ENCODE measurements around the gene ACIN1. TPM values are rescaled to one million over a fixed set of nuclear protein-coding genes. Genes with fewer than 3 reads are reported as not detected.
A peak's percentile ranks its signal among the peaks of the same experiment; 100 is the strongest.

The ACIN1 gene
- total and polyA plus RNA-seq, 9 of the 15 experiments (the other 6 are each of a cell fraction or from before 2014, with no cell fraction given) = 5.0 to 196 (median 129) TPM

DNA sequence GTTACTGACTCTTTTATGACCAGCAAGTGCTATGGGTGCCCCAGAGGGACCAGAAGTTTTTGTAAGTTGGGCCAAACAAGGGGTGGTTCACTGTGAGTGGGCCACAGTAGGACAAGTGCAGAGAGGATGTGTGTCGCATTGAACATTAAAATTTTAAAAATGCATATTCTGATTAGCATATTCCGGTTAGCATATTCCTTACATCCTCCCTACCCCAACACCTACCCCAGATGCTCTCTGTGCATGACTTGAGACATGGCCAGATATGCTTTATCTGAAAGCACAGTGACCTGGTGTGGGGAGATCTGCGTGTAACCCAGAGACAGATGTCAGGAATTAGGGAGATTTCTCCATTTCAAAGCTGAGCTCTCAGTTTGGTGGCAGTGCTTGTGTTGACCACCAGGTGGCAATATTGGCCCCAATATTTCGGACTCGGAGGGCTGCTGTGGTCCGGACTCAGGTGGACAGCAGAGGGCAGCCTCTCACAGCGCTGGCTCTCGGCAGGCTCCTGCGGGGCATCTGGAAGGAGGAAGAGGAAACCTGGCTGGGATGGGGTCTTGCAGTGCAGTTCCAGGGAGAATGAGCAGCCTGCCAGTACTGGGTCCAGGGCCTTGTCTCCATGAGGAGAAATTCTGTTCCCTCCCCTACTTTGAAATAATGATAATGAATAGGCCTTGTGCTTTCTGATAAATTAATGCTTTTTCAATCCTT is 25.8 kb upstream of the ACIN1 start (continued):
- TF ChIP-seq PTRF (tag; IDR thresholded peaks at IDR 0.05) (no peak), POLR2AphosphoS2 (IDR thresholded peaks at IDR 0.05; ENCODE audit: low read length) (no peak), ZNF263 (CRISPR knock-in tag; IDR thresholded peaks at IDR 0.05; ENCODE audit: borderline replicate concordance) (peak; percentile 33; the same call in 1 of the 2 replicates), HOXB6 (CRISPR knock-in tag; IDR thresholded peaks at IDR 0.05; ENCODE audit: borderline replicate concordance) (no peak), SRF (CRISPR knock-in tag; IDR thresholded peaks at IDR 0.05) (no peak), SMARCA5 (IDR thresholded peaks at IDR 0.05) (no peak), SMARCC2 (IDR thresholded peaks at IDR 0.05; ENCODE audit: low read depth) (no peak), KLF16 (IDR thresholded peaks at IDR 0.05) (peak; percentile 89), ZNF778 (CRISPR knock-in tag; IDR thresholded peaks at IDR 0.05) (no peak), MED1 (CRISPR knock-in tag; IDR thresholded peaks at IDR 0.05; ENCODE audit: borderline replicate concordance) (no peak), POLR2H (tag; IDR thresholded peaks at IDR 0.05; ENCODE audit: low read depth) (no peak), ESRRB (CRISPR knock-in tag; IDR thresholded peaks at IDR 0.05; ENCODE audit: borderline replicate concordance) (no peak), RHOXF2B (CRISPR knock-in tag; conservative IDR thresholded peaks at IDR 0.05) (no peak), ZNF316 (IDR thresholded peaks at IDR 0.05) (no peak), WHSC1 (IDR thresholded peaks at IDR 0.05; ENCODE audit: low read length) (no peak), ZNF77 (CRISPR knock-in tag; IDR thresholded peaks at IDR 0.05) (no peak), NFRKB (IDR thresholded peaks at IDR 0.05; ENCODE audit: low read depth) (no peak), HNRNPLL (IDR thresholded peaks at IDR 0.05; ENCODE audit: low read depth, low read length, poor library complexity, severe bottlenecking) (no peak), TGIF2 (CRISPR knock-in tag; IDR thresholded peaks at IDR 0.05) (no peak), GATAD2A (IDR thresholded peaks at IDR 0.05) (no peak)
- TF ChIP-seq, protein P1, sequence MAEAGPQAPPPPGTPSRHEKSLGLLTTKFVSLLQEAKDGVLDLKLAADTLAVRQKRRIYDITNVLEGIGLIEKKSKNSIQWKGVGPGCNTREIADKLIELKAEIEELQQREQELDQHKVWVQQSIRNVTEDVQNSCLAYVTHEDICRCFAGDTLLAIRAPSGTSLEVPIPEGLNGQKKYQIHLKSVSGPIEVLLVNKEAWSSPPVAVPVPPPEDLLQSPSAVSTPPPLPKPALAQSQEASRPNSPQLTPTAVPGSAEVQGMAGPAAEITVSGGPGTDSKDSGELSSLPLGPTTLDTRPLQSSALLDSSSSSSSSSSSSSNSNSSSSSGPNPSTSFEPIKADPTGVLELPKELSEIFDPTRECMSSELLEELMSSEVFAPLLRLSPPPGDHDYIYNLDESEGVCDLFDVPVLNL (CRISPR knock-in tag; IDR thresholded peaks at IDR 0.05; ENCODE audit: low read depth) = no peak
- TF ChIP-seq, protein P2, sequence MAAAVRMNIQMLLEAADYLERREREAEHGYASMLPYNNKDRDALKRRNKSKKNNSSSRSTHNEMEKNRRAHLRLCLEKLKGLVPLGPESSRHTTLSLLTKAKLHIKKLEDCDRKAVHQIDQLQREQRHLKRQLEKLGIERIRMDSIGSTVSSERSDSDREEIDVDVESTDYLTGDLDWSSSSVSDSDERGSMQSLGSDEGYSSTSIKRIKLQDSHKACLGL (CRISPR knock-in tag; IDR thresholded peaks at IDR 0.05; ENCODE audit: borderline replicate concordance, poor library complexity, severe bottlenecking) = no peak
- TF ChIP-seq, protein P3, sequence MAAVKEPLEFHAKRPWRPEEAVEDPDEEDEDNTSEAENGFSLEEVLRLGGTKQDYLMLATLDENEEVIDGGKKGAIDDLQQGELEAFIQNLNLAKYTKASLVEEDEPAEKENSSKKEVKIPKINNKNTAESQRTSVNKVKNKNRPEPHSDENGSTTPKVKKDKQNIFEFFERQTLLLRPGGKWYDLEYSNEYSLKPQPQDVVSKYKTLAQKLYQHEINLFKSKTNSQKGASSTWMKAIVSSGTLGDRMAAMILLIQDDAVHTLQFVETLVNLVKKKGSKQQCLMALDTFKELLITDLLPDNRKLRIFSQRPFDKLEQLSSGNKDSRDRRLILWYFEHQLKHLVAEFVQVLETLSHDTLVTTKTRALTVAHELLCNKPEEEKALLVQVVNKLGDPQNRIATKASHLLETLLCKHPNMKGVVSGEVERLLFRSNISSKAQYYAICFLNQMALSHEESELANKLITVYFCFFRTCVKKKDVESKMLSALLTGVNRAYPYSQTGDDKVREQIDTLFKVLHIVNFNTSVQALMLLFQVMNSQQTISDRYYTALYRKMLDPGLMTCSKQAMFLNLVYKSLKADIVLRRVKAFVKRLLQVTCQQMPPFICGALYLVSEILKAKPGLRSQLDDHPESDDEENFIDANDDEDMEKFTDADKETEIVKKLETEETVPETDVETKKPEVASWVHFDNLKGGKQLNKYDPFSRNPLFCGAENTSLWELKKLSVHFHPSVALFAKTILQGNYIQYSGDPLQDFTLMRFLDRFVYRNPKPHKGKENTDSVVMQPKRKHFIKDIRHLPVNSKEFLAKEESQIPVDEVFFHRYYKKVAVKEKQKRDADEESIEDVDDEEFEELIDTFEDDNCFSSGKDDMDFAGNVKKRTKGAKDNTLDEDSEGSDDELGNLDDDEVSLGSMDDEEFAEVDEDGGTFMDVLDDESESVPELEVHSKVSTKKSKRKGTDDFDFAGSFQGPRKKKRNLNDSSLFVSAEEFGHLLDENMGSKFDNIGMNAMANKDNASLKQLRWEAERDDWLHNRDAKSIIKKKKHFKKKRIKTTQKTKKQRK (IDR thresholded peaks at IDR 0.05; ENCODE audit: borderline replicate concordance, low read depth, low read length) = no peak
- TF ChIP-seq, protein P4, sequence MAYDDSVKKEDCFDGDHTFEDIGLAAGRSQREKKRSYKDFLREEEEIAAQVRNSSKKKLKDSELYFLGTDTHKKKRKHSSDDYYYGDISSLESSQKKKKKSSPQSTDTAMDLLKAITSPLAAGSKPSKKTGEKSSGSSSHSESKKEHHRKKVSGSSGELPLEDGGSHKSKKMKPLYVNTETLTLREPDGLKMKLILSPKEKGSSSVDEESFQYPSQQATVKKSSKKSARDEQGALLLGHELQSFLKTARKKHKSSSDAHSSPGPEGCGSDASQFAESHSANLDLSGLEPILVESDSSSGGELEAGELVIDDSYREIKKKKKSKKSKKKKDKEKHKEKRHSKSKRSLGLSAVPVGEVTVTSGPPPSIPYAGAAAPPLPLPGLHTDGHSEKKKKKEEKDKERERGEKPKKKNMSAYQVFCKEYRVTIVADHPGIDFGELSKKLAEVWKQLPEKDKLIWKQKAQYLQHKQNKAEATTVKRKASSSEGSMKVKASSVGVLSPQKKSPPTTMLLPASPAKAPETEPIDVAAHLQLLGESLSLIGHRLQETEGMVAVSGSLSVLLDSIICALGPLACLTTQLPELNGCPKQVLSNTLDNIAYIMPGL (CRISPR knock-in tag; IDR thresholded peaks at IDR 0.05) = no peak

Measured in K562 (cell line).